ENCODE measurements around the gene CAT. TPM values are rescaled to one million over a fixed set of nuclear protein-coding genes. Genes with fewer than 3 reads are reported as not detected.
A peak's percentile ranks its signal among the peaks of the same experiment; 100 is the strongest.

CAT gene
- polyA plus RNA-seq, 1 donor, result 195 TPM

DNA sequence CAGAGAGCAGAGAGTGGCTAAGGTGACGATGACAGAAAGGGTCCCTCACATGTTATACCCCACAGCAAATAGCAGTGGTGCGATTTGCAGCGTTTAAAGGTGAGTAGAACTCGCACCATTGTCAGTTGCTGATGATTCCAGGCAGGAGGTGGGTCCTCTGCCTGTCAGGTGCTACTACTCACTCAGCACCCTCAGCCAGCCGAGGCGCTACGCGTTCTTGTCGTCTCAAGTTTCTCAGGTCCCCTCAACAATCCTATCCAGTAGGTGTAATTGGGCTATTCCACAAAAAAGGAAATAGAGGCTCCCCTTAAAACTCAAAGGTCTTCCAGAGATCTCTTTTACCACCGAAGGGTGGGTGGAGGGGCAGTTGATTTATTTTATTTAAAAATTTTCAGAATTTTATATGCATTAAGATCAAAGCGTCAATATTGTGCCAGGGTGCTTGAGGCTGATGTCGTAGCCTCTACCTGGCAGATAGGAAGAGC is 56.5 kb downstream of the CAT start:
- DNase-seq, result no peak

DNA sequence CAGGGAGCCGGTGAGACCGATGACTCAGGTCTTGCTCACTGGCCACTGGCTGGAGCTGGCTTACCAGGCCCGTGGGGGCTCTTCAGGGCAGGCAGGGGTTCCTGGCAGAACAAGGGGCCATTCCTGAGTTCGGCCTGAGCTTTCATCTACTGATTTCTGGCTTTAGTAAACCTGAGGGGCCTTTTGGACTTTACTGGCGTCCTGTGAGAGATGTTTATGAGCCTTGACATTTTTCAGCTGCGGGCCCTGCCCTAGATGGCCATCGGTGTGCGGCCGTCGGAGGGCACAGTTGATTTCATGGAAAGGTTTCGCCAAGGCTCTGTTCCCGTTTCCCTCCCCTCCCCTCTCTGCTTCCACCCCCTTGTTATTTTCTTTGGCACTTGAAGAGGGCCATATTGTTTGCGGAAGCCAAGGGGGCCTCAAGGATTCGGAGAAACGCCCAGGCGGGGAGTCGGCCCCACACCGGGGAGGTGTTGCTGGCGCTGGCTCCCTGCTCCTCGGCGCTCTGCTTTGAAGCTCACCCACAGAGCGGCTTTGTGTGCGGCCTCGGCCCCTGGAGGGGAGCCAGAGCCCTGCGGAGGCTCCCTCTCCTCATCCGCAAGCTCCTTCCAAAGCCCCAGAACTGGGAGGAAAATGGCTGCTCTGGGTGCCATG is 57.1 kb downstream of the CAT start:
- no peak for DNase-seq

DNA sequence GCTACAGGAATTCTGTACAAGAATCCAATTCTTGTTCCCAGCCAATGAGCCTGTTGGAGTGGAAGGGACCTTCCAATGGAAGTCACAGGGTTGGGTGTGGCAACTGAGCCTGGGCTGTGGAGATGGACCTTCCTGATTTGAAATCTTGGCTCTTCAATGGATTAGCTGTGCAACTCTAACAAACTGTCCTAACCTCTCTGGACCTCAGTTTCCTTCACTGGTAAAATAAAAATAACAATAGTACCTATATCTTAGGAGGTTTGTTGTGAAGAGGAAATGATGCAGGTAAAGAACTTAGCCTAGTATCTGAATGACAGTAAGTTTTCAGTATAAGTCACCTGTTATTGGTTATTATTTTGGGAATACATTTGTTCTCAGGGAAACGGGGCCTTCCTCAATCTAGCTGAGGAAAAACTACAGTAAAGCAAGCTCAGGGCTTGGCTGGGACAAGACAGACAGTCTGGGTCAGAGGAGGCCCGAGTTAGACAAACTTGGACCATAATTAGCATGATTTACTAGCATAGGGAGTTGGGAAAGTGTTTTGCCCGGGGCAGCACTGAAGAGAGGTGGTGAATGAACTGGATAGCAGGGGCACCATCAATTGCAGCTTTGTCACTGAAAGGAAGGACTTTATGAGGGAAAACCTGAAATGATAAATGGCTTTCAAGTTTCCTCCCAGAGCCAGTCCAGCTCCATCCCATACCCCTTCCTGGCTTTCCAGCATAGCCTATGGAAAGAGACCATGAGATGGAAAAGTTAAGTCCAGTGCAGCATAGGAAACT is 61.2 kb downstream of the CAT start:
- no peak for DNase-seq

DNA sequence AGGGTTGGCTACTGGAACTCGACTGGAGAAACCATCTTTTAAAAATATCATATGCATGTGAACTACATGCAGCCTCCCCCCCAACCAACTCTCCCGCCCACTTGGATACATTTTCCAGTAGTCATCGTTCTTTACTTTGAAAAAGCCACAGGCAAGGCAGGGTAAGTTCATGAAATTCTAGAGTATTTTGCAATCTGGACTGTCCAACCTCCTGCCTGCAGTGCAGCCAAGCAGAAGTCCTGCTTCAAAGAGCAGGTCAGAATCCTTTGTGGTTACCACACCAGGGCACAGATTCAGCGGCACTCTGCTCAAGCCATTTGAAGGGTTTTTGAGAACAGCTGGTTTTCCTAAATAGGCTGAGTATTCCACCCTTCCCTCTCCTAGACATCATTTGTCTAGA is 62.8 kb downstream of the CAT start:
- no peak for DNase-seq

DNA sequence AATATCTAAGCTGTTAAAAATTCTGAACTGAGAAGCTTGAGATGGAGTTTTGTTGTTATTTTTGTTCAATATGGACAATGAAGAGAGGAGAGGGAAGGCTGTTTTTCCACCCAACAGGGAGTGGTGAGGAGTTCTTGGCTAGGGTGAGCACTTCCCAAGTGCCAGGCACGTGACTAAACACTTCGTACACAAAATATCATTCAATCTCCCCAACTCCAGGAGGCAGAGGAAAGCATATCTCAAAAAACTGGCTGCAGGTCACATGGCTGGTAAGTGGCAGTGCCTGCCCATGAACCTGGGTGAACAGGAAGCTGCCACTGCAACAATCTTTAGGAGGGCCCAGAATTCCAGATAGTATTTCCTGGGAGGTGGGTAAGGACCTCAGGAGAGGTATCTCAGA is 63.2 kb downstream of the CAT start:
- DNase-seq, result no peak

DNA sequence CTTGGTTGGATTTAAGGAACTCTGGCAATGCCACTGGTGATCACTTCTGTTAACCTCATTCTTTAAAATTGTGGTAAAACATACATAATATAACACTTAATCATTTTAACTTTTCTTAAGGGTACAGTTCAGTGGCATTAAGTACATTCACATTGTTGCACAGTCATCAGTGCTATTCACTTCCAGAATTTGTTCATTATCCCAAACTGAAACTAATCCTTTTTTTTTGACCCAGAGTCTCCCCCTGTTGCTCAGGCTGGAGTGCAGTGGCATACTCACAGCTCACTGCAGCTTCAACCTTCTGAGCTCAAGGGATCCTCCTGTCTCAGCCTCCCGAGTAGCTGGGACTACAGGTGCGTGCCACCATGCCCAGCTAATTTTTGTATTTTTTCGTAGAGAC is 64.2 kb downstream of the CAT start:
- DNase-seq, result no peak

DNA sequence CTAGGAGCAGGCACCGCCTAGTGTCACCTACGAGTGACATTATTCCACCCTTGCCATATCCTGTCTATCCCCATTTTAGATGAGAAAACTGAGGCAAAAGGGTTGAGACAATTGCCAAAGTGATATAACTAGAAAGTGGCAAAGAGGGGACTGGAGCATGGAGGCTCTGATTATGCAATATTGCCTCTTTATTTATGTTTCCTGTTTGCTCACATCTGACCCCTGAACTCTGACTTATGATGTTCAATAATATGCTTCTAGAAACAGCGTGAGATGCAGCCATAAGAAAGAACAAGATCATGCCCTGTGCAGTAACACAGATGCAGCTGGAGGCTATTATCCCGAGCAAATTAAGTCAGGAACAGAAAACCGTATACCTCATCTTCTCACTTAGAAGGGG is 67.1 kb downstream of the CAT start:
- no peak for DNase-seq

DNA sequence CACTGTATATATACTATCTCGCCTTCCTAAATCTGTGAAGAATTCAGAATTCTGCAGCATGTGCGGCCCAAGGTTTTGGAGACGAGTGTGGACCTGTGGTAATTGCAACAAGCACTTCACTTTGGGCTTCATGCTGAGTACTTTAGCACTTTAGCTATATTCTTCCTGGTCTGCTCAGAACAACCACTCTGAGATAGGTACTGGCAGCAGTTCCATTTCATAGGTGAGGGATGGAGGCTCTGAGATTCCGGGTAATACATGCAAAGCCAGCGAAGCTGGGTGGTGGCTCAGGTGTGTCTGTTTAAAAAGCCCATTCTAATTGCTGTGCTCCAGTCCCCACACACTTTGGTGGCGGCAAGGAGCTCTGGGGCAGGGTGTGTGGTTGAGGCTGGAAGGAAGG is 68.4 kb downstream of the CAT start:
- DNase-seq, result no peak

DNA sequence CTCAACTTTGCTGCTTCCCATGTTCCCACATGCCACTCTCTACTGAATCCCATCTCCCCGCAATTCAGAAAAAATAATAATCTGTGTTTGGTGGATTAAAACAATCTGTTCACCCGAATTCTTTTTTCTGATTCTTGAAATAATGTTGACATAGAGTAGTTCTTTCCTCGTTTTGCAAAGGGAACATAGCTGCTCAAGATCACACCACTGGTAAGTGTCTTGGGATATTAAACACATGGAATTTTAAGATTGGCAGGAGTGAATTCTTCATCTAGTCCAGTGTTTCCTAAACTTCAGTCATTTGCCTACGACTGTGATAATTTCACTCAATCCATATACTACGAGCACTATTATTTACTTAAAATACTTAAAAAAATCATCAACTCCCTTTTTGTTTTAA is 68.9 kb downstream of the CAT start:
- DNase-seq, result no peak

DNA sequence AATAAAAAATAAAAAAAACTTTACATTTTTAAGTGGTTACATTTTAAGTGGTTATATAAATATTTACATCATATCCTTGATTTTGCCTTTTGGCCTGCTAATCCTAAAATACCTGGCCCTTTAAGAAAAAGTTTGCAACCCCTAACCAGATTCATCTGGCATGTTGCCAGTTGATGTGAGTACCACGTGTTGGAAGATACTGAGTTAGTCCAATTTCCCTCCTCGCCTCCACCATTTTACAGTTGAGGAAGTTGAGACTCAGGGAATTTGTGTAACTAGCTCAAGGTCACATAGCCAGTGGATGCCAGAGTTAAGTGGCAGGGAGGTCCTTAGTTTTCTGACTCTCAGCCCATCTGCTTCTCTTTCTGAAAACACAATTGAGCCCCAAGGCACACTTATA is 69.8 kb downstream of the CAT start:
- no peak for DNase-seq

DNA sequence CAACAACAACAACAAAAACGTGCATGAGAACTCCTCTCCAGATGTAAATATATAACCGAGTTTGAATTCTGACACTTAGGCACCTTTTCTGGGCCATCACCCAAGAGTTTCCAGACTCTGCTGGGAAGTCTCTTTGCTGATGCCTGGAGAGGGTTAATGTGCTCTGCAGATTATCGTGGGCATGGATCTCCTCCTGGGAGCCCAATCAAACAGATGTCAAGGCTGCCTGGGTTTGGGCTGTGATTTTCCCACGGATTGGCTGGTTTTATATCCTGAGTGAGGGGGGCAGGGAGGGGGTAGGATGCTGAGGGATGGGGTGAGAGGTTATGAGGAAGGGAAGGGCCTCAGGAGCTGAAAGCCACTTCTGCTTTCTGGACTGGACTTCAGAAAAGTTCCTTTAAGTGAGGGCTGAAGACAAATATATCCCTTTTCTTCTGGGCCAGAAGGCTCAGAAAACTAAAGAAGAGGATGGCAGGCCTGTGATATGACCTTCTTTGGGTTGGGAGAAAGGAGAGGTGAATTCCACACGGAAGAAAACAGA is 70.7 kb downstream of the CAT start:
- DNase-seq, result no peak

DNA sequence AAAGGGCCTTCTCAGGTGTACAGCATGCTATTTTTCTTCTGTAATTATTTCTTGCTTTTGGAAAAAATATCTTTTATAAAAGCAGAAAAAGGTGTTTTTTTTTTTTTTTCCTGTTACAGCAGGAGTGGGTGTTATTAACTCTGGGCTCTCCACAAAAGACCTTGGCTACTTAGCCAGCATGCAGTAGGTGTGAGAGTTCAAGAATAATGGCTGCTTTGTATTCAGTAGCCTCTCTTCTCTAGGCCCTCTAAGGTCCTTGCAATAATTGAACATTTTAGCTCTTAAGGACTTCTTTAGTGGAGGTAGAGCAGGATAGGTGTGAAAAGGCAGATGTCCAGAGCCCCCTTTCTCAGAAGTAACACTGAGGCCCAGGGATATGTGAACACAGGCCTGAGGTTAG is 71.5 kb downstream of the CAT start:
- no peak for DNase-seq

DNA sequence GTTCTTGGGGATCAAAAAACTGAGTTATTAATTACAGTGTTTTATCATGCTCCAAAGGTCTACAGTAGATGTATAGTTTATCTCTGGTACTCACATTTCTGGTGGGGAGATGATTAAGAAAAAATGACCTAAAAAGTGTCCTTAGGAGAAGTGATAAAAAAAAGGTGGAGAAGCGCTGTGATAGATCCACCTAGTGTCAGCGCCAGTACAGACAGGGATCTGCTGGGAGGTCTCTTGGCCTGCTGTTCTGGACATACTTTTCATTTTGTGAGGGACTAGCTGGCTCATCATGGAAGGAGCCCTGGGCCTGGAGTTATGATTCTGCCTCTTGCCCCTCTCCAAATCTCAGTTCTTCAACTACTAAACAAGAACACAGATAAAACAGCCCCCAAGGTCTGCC is 71.9 kb downstream of the CAT start:
- DNase-seq, result no peak

DNA sequence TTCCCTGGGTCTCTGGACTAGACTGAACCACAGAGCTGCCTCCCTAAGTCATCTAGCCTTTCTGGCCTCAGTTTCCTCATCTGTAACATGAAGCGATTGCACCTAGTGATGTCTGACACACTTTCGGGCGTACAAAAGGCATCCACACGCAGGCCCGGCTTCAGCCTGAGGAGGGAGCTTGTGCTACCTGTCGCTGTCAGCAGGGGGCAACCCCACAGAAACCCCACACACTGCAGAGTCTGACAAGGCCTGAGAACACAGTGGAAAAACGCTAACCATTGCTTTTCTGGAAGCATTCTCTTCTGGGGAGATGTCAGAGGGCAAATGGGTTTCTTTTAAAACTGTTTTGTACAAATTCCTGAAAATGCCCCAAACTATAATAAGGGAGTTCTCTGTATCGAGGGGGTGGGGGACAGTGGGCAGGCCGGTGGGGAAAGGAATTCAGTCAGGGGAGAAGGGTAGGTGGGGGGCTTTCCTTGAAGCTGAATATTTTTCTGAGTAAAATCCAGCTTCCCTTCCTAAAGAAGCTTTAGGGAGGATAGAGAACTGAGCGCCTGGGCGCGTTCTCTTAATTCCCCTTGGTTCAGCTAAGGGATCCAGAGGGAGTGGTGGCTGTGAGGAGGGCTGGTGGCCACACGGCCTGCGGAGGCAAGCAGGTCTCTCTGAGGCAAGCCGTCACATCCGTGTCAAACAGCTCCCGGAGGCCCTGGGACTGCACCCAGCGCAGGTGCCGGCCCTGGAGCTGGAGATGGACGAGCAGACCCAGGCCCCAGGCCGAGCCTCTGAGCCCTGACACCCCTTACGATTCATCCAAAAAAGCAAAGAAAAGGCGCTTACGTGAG is 74.3 kb downstream of the CAT start:
- peak; percentile 28 for DNase-seq

DNA sequence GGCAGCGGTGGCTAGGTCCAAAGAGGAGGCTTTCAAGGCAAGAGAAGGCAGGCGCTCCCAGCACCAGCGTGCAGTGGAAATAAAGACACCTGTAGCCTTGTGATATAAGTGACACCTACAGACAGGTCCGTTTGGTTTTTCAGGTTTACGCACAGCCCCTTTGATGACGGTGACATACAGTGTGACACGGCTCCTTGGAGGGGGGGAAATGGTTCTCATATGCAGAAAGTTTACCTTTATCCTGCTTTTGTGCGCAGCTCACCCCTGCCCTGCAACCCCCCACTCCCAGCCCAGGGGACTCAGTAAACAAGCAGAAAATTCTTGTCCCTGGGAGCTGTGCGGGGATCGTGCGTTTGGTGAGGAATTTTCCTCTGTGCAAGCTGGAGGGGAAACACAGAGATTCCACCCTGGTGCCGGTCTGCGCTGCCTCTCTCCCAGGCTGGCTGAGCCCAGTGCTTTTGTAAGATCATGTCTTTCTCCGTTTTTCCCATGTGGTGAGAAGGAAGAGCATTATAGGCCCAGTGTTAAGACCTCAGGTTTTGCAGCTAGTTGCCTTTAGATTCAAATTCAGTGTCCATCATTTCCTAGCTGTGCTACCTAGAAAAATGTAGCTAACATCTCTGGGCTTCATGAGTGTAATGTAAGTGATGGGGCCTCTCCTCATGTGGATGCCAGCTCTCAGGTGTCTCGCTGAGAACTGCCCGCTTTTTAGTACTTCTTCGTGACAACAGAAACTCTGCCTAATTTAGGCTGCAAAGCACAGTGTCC is 75.1 kb downstream of the CAT start, which contains the start of gene ELF5:
Gene ELF5 (minus strand): TSS at position 113 of the 768 bp plus-strand sequence. CDS start 8,045 bp downstream, outside the sequence.
- peak; percentile 19 for DNase-seq

DNA sequence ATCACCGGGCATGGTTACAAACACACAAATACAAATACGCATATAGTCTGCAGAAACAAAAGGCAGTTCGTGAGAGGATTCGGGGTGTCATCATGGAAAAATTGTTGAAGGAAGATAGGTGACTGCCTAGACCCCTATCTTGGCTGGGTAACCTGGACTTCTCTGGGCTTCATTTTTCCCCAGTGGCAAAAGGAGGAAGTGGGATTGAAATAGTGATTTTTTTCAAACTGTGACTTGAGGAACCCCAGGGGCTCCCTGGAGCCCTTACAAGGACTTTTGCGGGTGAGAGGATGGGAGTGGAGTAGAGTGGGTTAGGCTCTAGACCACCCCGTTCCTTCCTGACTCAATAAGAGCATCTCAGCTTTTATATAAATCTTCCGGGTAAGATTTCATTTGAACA is 75.9 kb downstream of the CAT start:
- DNase-seq, result no peak

DNA sequence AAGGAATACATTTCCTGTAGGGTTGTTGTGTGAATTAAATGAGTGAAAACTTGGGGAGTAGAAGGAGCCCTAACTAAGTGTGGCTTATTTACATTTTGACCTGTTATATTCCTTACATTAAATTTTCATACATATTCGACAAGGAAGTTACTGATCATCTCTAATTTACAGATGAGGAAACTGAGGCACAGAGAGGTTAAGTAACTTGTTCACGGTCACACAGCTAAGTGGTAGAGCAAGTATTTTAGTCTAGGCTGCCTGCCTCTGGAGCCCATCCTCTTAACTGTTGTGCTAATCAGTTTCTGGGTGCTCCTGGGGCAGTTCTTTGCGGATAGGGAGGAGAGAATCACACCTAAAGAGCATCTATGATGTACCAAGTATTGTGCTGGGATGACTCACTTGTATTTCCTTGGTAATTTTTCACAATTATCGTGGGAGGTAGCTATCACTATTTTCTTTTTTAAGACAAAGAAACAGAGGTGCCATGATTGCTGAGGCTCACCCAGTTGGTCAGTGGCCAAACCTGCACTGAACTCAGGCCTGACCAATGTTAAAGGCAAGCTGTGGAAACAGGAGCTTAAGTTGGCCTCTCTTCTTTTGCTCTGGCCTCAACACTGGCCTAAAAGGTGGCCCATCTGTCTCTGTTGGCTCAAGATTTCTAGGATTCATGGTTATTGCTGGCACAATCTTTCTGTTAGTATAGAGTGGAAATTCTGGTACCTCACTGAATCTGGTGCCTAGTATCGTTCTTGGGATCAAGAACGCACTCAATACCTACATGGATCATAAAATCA is 77.7 kb downstream of the CAT start:
- DNase-seq, result no peak

DNA sequence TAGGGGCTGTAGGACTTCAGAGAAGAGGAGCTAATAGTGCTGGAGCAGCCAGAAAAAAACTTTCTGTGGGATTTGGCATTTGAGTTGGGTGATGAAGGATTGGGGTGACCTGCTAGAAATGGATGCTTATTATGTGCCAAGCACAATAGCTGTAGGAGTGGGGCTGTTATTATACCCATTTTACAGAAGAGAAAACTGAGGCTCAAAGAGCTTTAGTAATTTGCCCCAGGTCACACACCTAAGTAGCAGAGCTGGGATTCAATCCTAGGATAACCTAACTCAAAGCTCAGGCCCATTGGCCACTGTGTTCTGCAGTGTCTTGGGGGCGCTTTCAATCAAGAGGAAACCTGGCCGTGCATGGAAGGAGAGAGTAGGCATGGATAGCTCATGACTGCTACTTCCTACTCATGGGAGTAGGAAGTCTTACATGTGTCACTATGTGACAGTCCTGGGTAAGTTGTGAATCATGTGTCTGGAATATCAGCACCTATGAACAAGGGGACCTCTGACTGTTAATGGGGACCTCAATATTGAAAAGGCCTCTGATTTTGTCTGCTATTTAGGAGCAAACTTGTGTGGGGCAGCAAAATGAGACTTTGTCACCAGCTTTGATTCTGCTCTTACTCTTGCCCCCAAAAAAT is 81.0 kb downstream of the CAT start:
- no peak for DNase-seq

DNA sequence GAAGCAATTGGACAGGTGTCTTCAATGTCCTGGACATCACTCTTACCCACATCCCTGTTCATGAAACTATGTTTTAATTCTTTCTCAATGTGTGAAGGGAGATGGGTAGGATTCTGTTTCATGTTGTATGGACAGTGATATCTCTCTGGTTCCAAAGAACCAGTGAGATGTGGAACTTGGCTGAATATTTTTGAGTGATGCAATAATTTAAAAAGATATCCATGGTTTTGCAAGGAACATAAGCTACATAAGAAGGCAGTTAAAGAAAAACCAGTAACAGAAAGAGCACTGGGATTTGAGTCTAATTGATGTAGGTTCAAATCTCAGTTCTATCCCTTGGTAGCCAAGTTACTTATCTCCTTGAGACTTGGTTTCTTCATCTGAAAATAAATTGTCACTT is 82.5 kb downstream of the CAT start:
- no peak for DNase-seq
